HL-60/S4 (cell line): ENCODE results near the gene SOX30.

Experiments used
- in situ Hi-C: fragments of 300-500 bp; cut with MboI; formaldehyde crosslinking; loops from 2 replicates; pipeline ENCODE4 v1.14.3; 2022; ENCODE audit warnings: low sequenced_read_pairs

Gene SOX30

GRCh38 chr5:157665467-157666070 is 13.3 kb upstream of the SOX30 start:
- in situ Hi-C loops = no loop called here

DNA sequence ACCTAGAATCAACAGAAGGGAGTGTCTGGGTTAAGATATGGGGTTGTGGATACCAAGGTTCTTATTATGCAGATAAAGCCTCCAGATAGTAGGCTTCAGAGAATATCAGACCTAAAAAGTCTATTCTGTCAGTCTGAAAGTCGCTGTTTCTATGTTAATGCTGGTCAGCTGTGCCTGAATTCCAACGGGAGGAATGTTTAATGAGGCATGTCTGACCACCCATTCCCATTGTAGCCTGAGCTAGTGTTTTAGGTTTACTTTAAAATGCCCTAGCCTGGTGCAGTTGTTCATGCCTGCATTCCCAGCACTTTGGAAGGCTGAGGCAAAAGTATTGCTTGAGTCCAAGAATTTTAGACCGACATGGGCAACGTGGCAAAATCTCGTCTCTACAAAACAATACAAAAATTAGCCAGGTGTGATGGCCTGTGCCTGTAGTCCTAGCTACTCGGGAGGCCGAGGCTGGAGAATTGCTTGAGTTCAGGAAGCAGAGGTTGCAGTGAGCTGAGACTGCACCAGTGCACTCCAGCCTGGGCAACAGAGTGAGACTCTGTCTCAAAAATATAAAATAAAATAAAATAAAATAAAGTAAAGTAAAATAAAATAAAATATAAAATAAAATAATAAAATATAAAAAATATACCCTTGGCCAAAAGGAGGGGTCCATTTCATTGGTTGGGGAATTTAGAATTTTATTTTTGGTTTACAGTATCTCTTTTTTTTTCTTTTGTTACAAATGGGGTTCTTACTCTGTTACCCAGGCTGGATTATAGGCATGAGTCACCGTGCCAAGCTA is 7.8 kb upstream of the SOX30 start:
- in situ Hi-C loops = no loop called here

- in situ Hi-C loops = no loop called here
Measured at GRCh38 chr5:157658893-157659292, 6.7 kb upstream of the SOX30 start.

DNA sequence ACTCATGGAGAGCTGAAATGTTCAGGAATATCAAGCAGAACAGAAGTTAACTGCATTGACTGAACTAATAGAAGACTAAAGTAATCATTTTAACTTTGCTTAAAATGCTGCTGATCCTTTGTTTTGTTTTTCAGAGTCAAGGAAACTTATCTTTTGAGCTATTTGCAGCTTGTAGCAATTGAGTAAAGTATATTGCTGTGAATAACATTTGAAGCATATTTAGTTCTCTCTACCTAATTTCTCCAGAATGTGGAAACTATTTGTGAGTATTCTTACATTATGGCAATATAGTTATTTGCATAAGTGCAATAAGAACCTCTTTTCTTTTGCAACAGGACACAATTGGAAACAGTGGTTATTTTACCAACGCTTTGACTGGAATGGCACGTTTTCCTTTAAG is 5.3 kb upstream of the SOX30 start:
- in situ Hi-C loops = no loop called here

GRCh38 chr5:157651623-157652376 is 438 bp downstream of the SOX30 start:
- in situ Hi-C loops = no loop called here

GRCh38 chr5:157650991-157651611 is 1.1 kb downstream of the SOX30 start:
- in situ Hi-C loops = no loop called here

DNA sequence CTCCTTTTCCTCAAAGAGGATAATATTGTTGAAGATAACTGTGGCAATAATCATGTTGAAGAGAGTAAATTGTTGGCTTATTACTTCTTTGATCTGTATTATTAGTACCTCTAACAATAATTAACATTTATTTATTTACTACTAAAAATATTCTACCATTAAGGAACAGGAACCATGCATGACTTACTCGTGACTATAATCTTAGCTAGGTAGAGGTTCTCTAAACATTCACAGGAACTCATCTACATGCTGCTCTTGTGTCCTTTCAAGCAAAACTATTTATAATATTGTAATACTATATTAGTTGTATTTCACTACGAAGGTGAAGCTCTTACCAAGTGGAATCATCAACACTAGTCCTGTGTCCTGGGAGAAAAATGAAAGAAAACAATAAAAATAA is 3.1 kb downstream of the SOX30 start:
- in situ Hi-C loops = no loop called here

DNA sequence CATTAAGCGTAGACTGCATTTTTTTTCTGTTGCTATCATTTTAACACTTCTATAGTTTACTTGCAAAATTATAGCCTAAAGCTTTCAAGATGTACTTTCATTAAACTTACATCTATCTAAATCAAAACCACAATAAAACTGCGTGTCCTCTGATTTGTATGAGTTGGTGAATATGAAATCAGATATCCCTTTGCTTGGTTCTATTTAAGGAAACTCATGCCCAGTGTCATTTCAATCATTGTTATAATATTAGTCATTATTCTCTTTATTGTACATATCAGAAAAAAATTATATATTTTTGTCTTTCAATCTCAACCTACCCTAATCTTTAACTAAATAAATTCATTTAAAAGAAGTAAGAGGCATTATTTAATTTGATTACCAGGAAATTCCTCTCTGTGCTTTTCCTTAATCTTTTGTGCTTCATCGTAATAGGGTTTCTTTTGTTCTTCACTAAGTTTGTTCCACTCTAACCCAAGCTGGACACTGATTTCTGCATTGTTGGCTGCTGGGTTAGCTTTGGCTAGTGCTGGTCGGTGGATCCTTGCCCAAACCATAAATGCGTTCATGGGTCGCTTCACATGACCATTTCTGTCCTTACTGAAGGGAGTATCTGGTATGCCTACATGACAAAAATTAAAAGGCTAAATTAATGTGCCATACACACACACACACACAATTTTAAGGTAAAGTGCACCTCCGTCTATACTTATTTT is 3.8 kb downstream of the SOX30 start:
- in situ Hi-C loops = no loop called here

- in situ Hi-C loops = no loop called here
Measured at GRCh38 chr5:157640406-157641066, 11.7 kb downstream of the SOX30 start.

- in situ Hi-C loops = no loop called here
Measured at GRCh38 chr5:157630341-157630740, 21.9 kb downstream of the SOX30 start.

DNA sequence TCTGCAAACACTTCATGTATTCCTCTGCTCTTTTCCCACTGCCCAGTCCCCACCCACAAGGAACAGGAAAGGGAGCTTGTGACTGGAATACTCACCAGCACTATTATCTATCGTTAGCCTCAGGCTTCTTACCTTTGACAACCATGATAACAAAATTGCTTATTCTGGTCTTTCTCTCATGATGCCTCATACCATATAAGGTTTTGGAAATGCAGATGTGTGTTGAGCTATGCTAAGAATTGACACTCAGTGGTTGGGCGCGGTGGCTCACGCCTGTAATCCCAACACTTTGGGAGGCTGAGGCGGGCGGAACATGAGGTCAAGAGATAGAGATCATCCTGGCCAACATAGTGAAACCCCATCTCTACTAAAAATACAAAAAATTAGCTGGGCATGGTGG is 25.4 kb downstream of the SOX30 start:
- in situ Hi-C loops = no loop called here

DNA sequence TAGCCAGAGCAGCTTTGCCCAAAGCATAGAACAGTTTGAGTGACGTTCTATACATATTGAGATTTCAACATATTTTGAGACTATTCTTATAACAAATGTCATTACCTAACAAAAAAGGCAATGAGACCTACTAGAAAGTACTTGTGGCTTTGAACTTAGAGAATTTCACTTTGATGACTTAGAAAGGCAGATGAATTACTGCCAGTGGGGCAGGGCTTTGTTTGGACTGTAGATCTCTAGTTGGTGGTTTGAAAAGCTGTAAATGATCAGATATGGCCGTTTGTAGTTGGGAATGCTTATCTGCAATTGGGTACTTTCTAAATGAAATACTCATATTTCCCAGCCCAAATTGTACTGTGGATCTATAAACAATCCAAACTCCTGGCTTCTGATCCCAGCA is 28.1 kb downstream of the SOX30 start:
- in situ Hi-C loops = no loop called here

DNA sequence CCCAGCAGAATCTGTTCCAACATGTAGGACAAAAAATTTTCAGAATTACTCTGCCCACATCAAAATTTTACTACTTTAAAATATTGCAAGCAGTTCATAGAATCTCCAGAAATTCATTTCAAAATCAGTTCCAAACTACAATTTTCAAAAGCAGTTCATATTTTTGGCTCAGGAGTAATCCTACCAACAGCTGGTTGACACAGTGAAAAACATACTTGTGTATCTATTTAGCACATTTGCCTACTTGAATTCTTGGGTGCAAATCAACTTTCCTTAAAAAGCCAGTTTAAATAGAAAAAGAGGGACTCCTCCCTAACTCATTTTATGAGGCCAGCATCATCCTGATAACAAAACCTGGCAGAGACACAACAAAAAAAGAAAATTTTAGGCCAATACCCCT is 31.5 kb downstream of the SOX30 start:
- in situ Hi-C loops = no loop called here

GRCh38 chr5:157618191-157618765 is 34.0 kb downstream of the SOX30 start:
- in situ Hi-C loops = no loop called here

DNA sequence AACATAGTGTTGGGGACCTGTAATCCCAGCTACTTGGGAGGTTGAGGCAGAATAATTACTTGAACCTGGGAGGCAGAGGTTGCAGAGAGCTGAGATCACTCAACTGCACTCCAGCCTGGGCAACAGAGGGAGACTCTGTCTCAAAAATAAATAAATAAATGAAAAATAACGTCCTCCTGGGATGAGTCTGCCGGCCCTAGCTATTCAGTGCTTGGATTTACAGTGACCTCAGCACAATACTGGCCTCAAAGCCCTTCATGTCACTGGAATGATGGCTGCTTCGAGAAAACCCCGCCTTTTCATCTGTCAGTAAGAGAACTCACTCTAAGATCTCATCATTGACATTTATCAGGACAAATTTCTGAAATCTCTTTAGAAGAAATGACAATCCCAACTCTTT is 35.5 kb downstream of the SOX30 start:
- in situ Hi-C loops = no loop called here

- in situ Hi-C loops = no loop called here
Measured at GRCh38 chr5:157613385-157614245, 38.6 kb downstream of the SOX30 start.

DNA sequence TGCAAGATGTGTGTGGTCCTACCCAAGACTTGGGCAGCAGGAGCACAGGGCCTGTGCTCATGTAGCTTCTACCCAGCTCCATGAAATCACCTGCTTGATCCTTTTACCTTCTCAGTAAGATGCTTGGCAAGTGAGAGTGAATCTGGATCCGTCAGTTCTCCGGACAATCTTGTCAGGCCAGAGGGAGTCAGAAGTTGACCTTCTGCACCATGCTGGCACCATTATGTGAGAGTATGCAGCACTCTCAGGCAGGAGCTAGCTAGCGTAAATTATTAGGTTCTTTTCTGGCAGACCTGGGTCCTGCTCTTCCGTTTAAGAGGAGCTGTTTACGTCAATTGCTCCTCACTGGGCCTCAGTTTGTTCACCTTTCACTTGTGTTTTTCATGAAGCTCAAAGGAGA is 39.7 kb downstream of the SOX30 start:
- in situ Hi-C loops = no loop called here

DNA sequence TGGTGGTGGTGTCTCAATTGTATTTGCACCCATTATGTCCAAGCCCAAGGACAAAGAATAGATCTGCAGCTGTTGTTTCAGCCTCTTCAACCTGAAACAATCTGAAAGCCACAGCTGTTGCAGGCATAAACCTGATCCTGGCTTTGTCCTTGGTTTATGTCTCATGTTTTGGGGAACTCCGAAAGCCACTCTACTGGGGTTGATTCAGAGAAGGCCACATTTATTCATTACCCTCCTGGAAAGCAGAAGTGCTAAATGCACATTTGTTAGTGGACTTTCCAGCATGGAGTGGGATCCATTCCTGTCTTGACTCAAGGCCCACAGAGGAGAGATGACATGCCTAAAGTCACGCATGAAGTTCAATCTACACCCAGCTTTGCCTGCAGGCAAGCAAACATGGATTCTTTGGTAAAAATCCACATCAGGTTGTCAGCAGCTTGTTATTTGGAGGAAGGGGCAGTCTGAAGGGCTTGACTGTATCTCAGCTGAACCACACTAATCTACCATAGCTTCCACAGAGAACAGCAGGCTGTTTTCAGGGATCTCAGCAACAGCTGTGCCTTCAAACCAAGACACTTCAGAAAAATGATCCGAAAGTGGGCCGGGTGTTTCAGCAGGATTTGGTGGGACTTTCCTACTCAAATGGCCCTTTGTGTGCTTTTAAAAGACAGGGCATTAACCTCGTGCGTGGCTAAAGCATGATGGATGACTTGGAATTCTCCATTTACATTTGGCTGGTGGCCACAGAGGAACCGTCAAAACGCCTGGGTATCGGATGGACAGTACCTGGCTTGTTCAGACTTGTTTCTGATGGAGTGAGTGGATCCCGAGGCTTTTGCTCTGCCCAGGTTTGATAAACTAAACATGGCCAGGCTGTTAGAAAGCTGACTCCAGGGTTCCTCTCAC is 40.4 kb downstream of the SOX30 start:
- in situ Hi-C loops = no loop called here
